Testis (tissue), 2 donors: ENCODE results near the gene DUSP22.

ENCODE experiments used
- CTCF ChIP-seq, 3 experiments: fragments of 450-650 bp in 2 of 3; fragments of 200-600 bp in 1 of 3; sonication (generic) in 1 of 3; IDR thresholded peaks; one replicate each; pipeline ENCODE4 v1.5.1; 2016 to 2019; ENCODE audit warnings: antibody characterized with exemption in 3 of 3, mild to moderate bottlenecking in 2 of 3, moderate library complexity in 1 of 3
- POLR2A ChIP-seq: fragments of 450-650 bp; IDR thresholded peaks from one replicate; pipeline ENCODE4 v1.6.1; 2017; ENCODE audit warnings: antibody characterized with exemption, mild to moderate bottlenecking, moderate library complexity

GRCh38 chr6:332671-333070 lies 40.4 kb downstream of the DUSP22 start:
- TF ChIP-seq CTCF (IDR thresholded peaks at IDR 0.05) = no peak
- TF ChIP-seq POLR2A = no peak
